ENCODE data around the gene ZC3H12D. TPM values are rescaled to one million over a fixed set of nuclear protein-coding genes. Genes with fewer than 3 reads are reported as not detected.

ZC3H12D gene
- total RNA-seq, 1 experiment from 2014 or later = not detected

DNA sequence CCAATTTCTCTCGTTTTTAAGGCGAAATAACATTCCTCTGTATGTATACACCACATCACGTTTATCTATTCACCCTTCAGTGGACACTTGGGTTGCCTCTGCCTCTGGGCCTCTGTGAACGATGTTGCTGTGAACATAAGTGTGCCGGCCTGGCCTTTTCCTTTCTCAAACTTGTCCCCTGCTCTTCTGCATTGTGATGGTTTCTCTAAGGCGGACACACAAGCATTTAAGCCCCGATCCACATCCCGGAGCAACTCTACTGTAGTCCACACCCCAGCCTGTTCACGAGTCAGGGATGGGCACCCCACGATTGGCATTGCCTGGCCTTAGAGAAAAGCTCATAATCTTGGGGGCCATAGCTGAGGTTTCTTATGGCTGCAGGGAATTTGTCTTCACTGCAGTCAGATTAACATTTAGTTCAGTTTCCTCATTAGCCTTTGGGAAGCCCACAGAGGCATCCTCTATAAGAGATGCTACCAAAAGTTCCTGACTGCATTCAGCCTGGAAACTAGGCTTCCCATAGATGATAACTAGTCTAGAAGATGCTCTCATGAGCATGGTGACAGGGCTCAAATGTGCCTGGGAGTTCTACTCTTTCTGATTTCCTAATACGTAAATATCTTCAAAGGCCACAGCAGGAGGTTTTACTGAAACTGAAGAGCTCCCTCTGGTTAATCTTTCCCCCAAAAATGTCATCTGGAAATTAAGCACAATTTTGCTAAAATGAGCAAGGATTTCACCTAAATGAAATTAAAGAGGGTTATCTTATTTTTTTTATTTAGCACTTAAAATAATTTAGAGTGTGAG lies 762 bp downstream of the ZC3H12D start:
- ChIA-PET POLR2A (no interaction called here), CTCF (no interaction called here)
- no peaks in the 10 kb centered on the region for H3K36me3 Mint-ChIP-seq (ENCODE audit: insufficient read depth, unreplicated experiment)
- DNase-seq (ENCODE audit: unreplicated experiment) = no peak
- no TSS peak for BruUV-seq (replicated peaks)
- no peaks in the 10 kb centered on the region for H3K4me1 Mint-ChIP-seq (ENCODE audit: insufficient read depth, unreplicated experiment)
- H3K27ac Mint-ChIP-seq (ENCODE audit: low read depth, unreplicated experiment) = no peak overlapping the region
- no peaks in the 10 kb centered on the region for H3K27me3 Mint-ChIP-seq (ENCODE audit: insufficient read depth, unreplicated experiment)
- intact Hi-C loops (cut with micrococcal nuclease) = no loop called here
- TF ChIP-seq, protein P1, sequence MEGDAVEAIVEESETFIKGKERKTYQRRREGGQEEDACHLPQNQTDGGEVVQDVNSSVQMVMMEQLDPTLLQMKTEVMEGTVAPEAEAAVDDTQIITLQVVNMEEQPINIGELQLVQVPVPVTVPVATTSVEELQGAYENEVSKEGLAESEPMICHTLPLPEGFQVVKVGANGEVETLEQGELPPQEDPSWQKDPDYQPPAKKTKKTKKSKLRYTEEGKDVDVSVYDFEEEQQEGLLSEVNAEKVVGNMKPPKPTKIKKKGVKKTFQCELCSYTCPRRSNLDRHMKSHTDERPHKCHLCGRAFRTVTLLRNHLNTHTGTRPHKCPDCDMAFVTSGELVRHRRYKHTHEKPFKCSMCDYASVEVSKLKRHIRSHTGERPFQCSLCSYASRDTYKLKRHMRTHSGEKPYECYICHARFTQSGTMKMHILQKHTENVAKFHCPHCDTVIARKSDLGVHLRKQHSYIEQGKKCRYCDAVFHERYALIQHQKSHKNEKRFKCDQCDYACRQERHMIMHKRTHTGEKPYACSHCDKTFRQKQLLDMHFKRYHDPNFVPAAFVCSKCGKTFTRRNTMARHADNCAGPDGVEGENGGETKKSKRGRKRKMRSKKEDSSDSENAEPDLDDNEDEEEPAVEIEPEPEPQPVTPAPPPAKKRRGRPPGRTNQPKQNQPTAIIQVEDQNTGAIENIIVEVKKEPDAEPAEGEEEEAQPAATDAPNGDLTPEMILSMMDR (IDR thresholded peaks at IDR 0.05; ENCODE audit: unreplicated experiment) = no peak
- no peaks in the 10 kb centered on the region for H3K9me3 Mint-ChIP-seq (ENCODE audit: unreplicated experiment)
- H3K4me3 Mint-ChIP-seq (ENCODE audit: unreplicated experiment) = no peak overlapping the region

DNA sequence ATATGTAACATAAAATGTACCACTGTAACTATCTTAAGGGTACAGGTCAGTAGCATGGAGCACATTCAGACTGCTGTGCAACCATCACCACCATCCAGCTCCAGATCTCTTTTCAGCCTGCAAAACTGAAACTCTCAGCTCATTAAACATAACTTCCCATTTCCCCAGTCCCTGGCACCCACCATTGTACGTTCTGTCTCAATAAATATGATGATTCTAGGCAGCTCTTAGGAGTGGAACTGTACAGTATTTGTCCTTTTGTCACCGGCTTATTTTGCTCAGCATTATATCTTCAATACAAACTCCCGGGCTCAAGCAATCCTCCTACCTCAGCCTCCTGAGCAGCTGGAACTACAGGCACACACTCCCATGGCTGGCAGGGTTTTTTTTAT lies 1.5 kb downstream of the ZC3H12D start:
- no peaks in the 10 kb centered on the region for H3K9me3 Mint-ChIP-seq (ENCODE audit: unreplicated experiment)
- H3K4me1 Mint-ChIP-seq (ENCODE audit: insufficient read depth, unreplicated experiment) = peaks cover 5% of the 10 kb centered on the region
- no TSS peak for BruUV-seq (replicated peaks)
- no peak overlapping the region for H3K4me3 Mint-ChIP-seq (ENCODE audit: unreplicated experiment)
- TF ChIP-seq, protein P1 (IDR thresholded peaks at IDR 0.05; ENCODE audit: unreplicated experiment) = no peak
- POLR2A ChIA-PET = interaction anchor here (0.6 kb wide), 1 partner anchor 141 kb away, joined by 3 read pairs; no protein-coding TSS in a partner anchor
- intact Hi-C loops (cut with micrococcal nuclease) = no loop called here
- no peaks in the 10 kb centered on the region for H3K36me3 Mint-ChIP-seq (ENCODE audit: insufficient read depth, unreplicated experiment)
- no peak for DNase-seq (ENCODE audit: unreplicated experiment)
- H3K27me3 Mint-ChIP-seq (ENCODE audit: insufficient read depth, unreplicated experiment) = no peaks in the 10 kb centered on the region
- CTCF ChIA-PET = interaction anchor here (0.5 to 1.0 kb wide), 3 partner anchors 36 to 792 kb away, joined by 3 to 4 read pairs (median 3); no protein-coding TSS in a partner anchor
- no peak overlapping the region for H3K27ac Mint-ChIP-seq (ENCODE audit: low read depth, unreplicated experiment)

DNA sequence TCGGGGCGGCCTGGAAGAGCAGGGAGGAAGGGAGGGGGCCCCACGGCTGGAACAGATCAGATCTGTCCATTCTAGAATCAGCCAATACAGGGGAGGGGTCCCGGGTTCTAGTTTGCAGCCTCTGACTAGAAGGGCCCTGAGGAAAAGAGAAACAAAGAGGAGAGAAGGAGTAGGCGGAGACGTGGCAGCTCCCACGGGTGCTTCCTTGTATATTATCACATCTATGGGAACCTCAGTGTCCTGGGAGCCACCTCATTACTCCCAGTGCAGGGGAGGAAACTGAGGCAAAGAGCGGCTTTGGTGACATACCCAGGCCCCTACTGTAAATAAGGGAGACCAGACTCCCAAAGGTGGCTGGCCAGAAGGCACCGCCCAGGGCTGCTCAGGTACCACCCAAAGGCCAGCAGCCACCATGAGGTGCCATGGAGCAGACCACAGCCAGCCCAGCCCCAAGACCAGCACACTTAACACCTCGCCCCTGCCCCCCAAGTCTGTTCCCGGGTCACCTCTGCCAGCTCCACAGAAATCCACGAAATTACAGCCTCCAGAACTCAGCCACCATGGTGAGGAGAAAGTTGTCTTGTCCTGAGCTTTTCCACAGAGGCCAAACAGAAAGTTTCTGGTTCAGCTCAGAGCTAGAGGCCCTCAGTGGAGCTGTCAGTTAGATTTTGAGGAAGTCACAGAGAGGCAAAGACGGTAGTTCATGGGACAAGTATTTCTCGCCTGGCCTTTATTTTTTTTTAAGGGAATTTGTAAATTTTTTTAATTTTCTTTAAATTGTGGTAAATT lies 2.1 kb downstream of the ZC3H12D start:
- ChIA-PET CTCF (interaction anchor here (0.5 to 1.0 kb wide), 3 partner anchors 36 to 791 kb away, joined by 3 to 4 read pairs (median 3); no protein-coding TSS in a partner anchor), POLR2A (interaction anchor here (0.6 kb wide), 1 partner anchor 141 kb away, joined by 3 read pairs; no protein-coding TSS in a partner anchor)
- Mint-ChIP-seq H3K4me3 (ENCODE audit: unreplicated experiment) (no peak overlapping the region), H3K9me3 (ENCODE audit: unreplicated experiment) (no peaks in the 10 kb centered on the region), H3K27ac (ENCODE audit: low read depth, unreplicated experiment) (no peak overlapping the region), H3K36me3 (ENCODE audit: insufficient read depth, unreplicated experiment) (no peaks in the 10 kb centered on the region), H3K4me1 (ENCODE audit: insufficient read depth, unreplicated experiment) (peaks cover 5% of the 10 kb centered on the region), H3K27me3 (ENCODE audit: insufficient read depth, unreplicated experiment) (no peaks in the 10 kb centered on the region)
- BruUV-seq (replicated peaks) = no TSS peak
- DNase-seq (ENCODE audit: unreplicated experiment) = no peak
- intact Hi-C loops (cut with micrococcal nuclease) = no loop called here
- TF ChIP-seq, protein P1 (IDR thresholded peaks at IDR 0.05; ENCODE audit: unreplicated experiment) = no peak
